ENCODE results near the gene FSIP1.

- no peak for TF ChIP-seq POLR2A (IDR thresholded peaks at IDR 0.05; ENCODE audit: low read length)
- no peak for TF ChIP-seq CBX8 (IDR thresholded peaks at IDR 0.05)
- no peak for TF ChIP-seq CTCF (IDR thresholded peaks at IDR 0.05)
- TF ChIP-seq GATA3 (IDR thresholded peaks at IDR 0.05; ENCODE audit: borderline replicate concordance), result no peak
- TF ChIP-seq MYC (IDR thresholded peaks at IDR 0.05; ENCODE audit: borderline replicate concordance, low read length), result no peak
- TF ChIP-seq ELK1 (IDR thresholded peaks at IDR 0.05; ENCODE audit: low read depth, low read length), result no peak
- no peak for TF ChIP-seq KDM1A (IDR thresholded peaks at IDR 0.05; ENCODE audit: low read depth)
- no peak for TF ChIP-seq FOSB (CRISPR knock-in tag; IDR thresholded peaks at IDR 0.05)
- TF ChIP-seq E2F6 (IDR thresholded peaks at IDR 0.05; ENCODE audit: borderline replicate concordance, low read depth), result no peak
- no peak for TF ChIP-seq USF2 (IDR thresholded peaks at IDR 0.05)
Measured at GRCh38 chr15:39596358-39597051, 186.1 kb downstream of the FSIP1 start.
